Right ventricle myocardium superior (tissue), 1 donor: ENCODE measurements around the gene ANTXR2. TPM values are rescaled to one million over a fixed set of nuclear protein-coding genes. Genes with fewer than 3 reads are reported as not detected.
"Not testable (repeated sequence)": the region's sequence is repeated elsewhere in the genome, so short reads cannot be mapped to it uniquely, and the experiment has no call there.

ENCODE experiments used
- ATAC-seq: fragments of 200-7000 bp; cut with Tn5 transposase; one replicate; pipeline ENCODE4 v1.9.1; 2020; ENCODE audit warnings: mild to moderate bottlenecking; ENCODE audit not compliant: poor library complexity
- DNase-seq: peaks from one replicate; pipeline ENCODE4 v3.0.0-alpha.2; 2020
- intact Hi-C: fragments of 100-400 bp; cut with DNase I; formaldehyde crosslinking; loops from one replicate; pipeline ENCODE4 v1.11.2; 2022
- long read RNA-seq: library from polyadenylated mRNA; unstranded; transcript quantifications from one replicate; pipeline ENCODE4 v2.0.0, GENCODE V29; 2021
- total RNA-seq: library from RNA; stranded (reverse); fragmentation: NEBNext Ultra II Directional; extraction: Animal tissue kit (Norgen Biotek cat#: 25700); gene quantifications from one replicate; pipeline ENCODE4 v1.2.1, GENCODE V29; 2021
- donor health status: DM: no; HTN: yes; CAD: no; lungs with severe emphysema.

Gene ANTXR2
- total RNA-seq: 49.7 TPM
- long read RNA-seq, full-length matches to known transcripts: 67 of 82 reads
- long read RNA-seq, partial matches to known transcripts: 2 of 82 reads
- long read RNA-seq, other reads (novel, unspliced or antisense): 13 of 82 reads

- peak; percentile 97 for DNase-seq
- ATAC-seq: peak; percentile 96
- intact Hi-C loops: loop anchor here (2.0 kb wide), 1 partner anchor 36 kb away; no protein-coding TSS in a partner anchor
These were observed at the start of gene ANTXR2 for GRCh38 chr4:80072744-80073472. TSS of gene ANTXR2 (minus strand) at chr4:80073229. CDS start at chr4:80072560, 669 bp downstream.

- intact Hi-C loops, DNase-seq, ATAC-seq: not testable (repeated sequence)
These were observed 48.8 kb upstream of the ANTXR2 start for GRCh38 chr4:80121815-80122214.

GRCh38 chr4:80119620-80120019 is 46.6 kb upstream of the ANTXR2 start:
- intact Hi-C loops, DNase-seq, ATAC-seq: not testable (repeated sequence)

- DNase-seq (no peak), ATAC-seq (no peak)
- intact Hi-C loops: no loop called here
These were observed 43.5 kb upstream of the ANTXR2 start for GRCh38 chr4:80116516-80116915.

GRCh38 chr4:80115368-80116181 is 42.5 kb upstream of the ANTXR2 start:
- intact Hi-C loops: no loop called here
- ATAC-seq: no peak

GRCh38 chr4:80114732-80115265 is 41.8 kb upstream of the ANTXR2 start:
- no peak for ATAC-seq
- intact Hi-C loops: no loop called here
- DNase-seq: no peak

More at GRCh38 chr4:80115368-80116181, 42.5 kb upstream of the ANTXR2 start:
- DNase-seq: no peak

- ATAC-seq (no peak), DNase-seq (no peak)
- intact Hi-C loops: no loop called here
These were observed 40.6 kb upstream of the ANTXR2 start for GRCh38 chr4:80113615-80114014.

GRCh38 chr4:80112236-80112635 is 39.2 kb upstream of the ANTXR2 start:
- DNase-seq (peak; percentile 46), ATAC-seq (peak; percentile 77)
- intact Hi-C loops: no loop called here

GRCh38 chr4:80111276-80111675 is 38.2 kb upstream of the ANTXR2 start:
- DNase-seq (no peak), ATAC-seq (no peak)
- intact Hi-C loops: no loop called here

- intact Hi-C loops: no loop called here
These were observed 34.3 kb upstream of the ANTXR2 start for GRCh38 chr4:80107374-80107773.

GRCh38 chr4:80104927-80105326 is 31.9 kb upstream of the ANTXR2 start:
- intact Hi-C loops: no loop called here
- DNase-seq (no peak), ATAC-seq (no peak)

More at GRCh38 chr4:80107374-80107773, 34.3 kb upstream of the ANTXR2 start:
- ATAC-seq (no peak), DNase-seq (no peak)

- intact Hi-C loops: no loop called here
These were observed 30.6 kb upstream of the ANTXR2 start for GRCh38 chr4:80103629-80104028.

GRCh38 chr4:80101792-80102116 is 28.7 kb upstream of the ANTXR2 start:
- no peak for DNase-seq
- intact Hi-C loops: no loop called here
- ATAC-seq: no peak

More at GRCh38 chr4:80103629-80104028, 30.6 kb upstream of the ANTXR2 start:
- DNase-seq: no peak
- no peak for ATAC-seq

GRCh38 chr4:80101071-80101791 is 28.2 kb upstream of the ANTXR2 start:
- ATAC-seq: no peak
- intact Hi-C loops: no loop called here

GRCh38 chr4:80099671-80100070 is 26.6 kb upstream of the ANTXR2 start:
- ATAC-seq: no peak
- DNase-seq: no peak
- intact Hi-C loops: no loop called here

More at GRCh38 chr4:80101071-80101791, 28.2 kb upstream of the ANTXR2 start:
- no peak for DNase-seq

- intact Hi-C loops: no loop called here
- no peak for ATAC-seq
- DNase-seq: no peak
These were observed 25.6 kb upstream of the ANTXR2 start for GRCh38 chr4:80098635-80099034.

GRCh38 chr4:80097400-80098177 is 24.6 kb upstream of the ANTXR2 start:
- intact Hi-C loops: no loop called here
- peak; percentile 64 for DNase-seq
- ATAC-seq: peak; percentile 97
